Measurements from ENCODE around the gene EPAS1.

Gene EPAS1

GRCh38 chr2:46326231-46326980 is 29.2 kb downstream of the EPAS1 start:
- DNase-seq, result no peak

GRCh38 chr2:46327627-46328026 is 30.4 kb downstream of the EPAS1 start:
- no peak for DNase-seq

GRCh38 chr2:46328291-46328690 is 31.1 kb downstream of the EPAS1 start:
- DNase-seq, result no peak

GRCh38 chr2:46328829-46329228 is 31.6 kb downstream of the EPAS1 start:
- no peak for DNase-seq

GRCh38 chr2:46329340-46329739 is 32.1 kb downstream of the EPAS1 start:
- no peak for DNase-seq

GRCh38 chr2:46329803-46330775 is 32.9 kb downstream of the EPAS1 start:
- no peak for DNase-seq

GRCh38 chr2:46331109-46331766 is 34.0 kb downstream of the EPAS1 start:
- DNase-seq, result no peak

GRCh38 chr2:46332686-46333281 is 35.6 kb downstream of the EPAS1 start:
- no peak for DNase-seq

- DNase-seq, result no peak
Measured at GRCh38 chr2:46333912-46334311, 36.7 kb downstream of the EPAS1 start.

GRCh38 chr2:46334389-46335271 is 37.4 kb downstream of the EPAS1 start:
- DNase-seq, result no peak

- no peak for DNase-seq
Measured at GRCh38 chr2:46335391-46336282, 38.4 kb downstream of the EPAS1 start.

GRCh38 chr2:46336283-46336959 is 39.2 kb downstream of the EPAS1 start:
- DNase-seq, result no peak

GRCh38 chr2:46337208-46337994 is 40.2 kb downstream of the EPAS1 start:
- no peak for DNase-seq

- DNase-seq, result no peak
Measured at GRCh38 chr2:46338674-46339073, 41.5 kb downstream of the EPAS1 start.

- DNase-seq, result no peak
Measured at GRCh38 chr2:46339200-46339599, 42.0 kb downstream of the EPAS1 start.

GRCh38 chr2:46339676-46340459 is 42.7 kb downstream of the EPAS1 start:
- DNase-seq, result no peak

- DNase-seq, result no peak
Measured at GRCh38 chr2:46340740-46341420, 43.7 kb downstream of the EPAS1 start.

Measured in activated CD4-positive, CD25-positive, alpha-beta regulatory T cell treated with anti-CD3 and anti-CD28 coated beads, Interleukin-2, amount 50 U/mL, for 72 hours (primary cell).